Activated CD8-positive, alpha-beta memory T cell treated with anti-CD3 and anti-CD28 coated beads for 36 hours (primary cell): ENCODE measurements around the gene NDUFS3. TPM values are rescaled to one million over a fixed set of nuclear protein-coding genes. Genes with fewer than 3 reads are reported as not detected.
"Not testable (repeated sequence)": the region's sequence is repeated elsewhere in the genome, so short reads cannot be mapped to it uniquely, and the experiment has no call there.

Source experiments
- CTCF ChIA-PET: fragments of 350-600 bp; sonication (Branson Sonifier 250); formaldehyde crosslinking; loops from one replicate; lab custom pipeline; 2021; ENCODE audit warnings: antibody characterized with exemption; lab: Charles Lee
- POLR2A ChIA-PET: fragments of 350-600 bp; sonication (Branson Sonifier 250); formaldehyde crosslinking; loops from one replicate; lab custom pipeline; 2021; ENCODE audit warnings: antibody characterized with exemption; lab: Charles Lee
- total RNA-seq, 2 experiments: library from RNA; stranded (reverse); gene quantifications; one replicate each; pipeline ENCODE4 v1.2.3, GENCODE V29; 2021

Gene NDUFS3
- 100 to 1,000 TPM; 145 to 149 TPM for total RNA-seq

- CTCF ChIA-PET, result interaction anchor here (0.6 to 3.9 kb wide), 6 partner anchors 13 to 361 kb away, joined by 3 to 20 read pairs (median 3); partner anchors contain the start of genes CELF1 and PTPMT1
These were observed at the start of gene NDUFS3, which contains the start of gene KBTBD4 for GRCh38 chr11:47578524-47579494. TSS of gene NDUFS3 (plus strand) at chr11:47579074. CDS start at chr11:47579092, 18 bp downstream. TSS of gene KBTBD4 (minus strand) at chr11:47578970. CDS start at chr11:47578951, 19 bp downstream.

GRCh38 chr11:47529951-47530350, 48.9 kb upstream of the NDUFS3 start:
- ChIA-PET POLR2A (no interaction called here), CTCF (interaction anchor here (1.4 kb wide), 1 partner anchor 22 kb away, joined by 6 read pairs; no protein-coding TSS in a partner anchor)

More at GRCh38 chr11:47578524-47579494, at the start of gene NDUFS3, which contains the start of gene KBTBD4:
- POLR2A ChIA-PET, result interaction anchor here (0.5 to 3.5 kb wide), 7 partner anchors 10 to 573 kb away, joined by 3 to 19 read pairs (median 5); partner anchors contain the start of gene PTPMT1

- CTCF ChIA-PET, POLR2A ChIA-PET: not testable (repeated sequence)
These were observed 48.2 kb upstream of the NDUFS3 start for GRCh38 chr11:47530721-47531120.

- POLR2A ChIA-PET, result no interaction called here
- CTCF ChIA-PET, result interaction anchor here (0.6 to 1.3 kb wide), 2 partner anchors 17 to 100 kb away, joined by 3 to 4 read pairs; no protein-coding TSS in a partner anchor
These were observed 47.2 kb upstream of the NDUFS3 start for GRCh38 chr11:47531666-47532065.

- POLR2A ChIA-PET, result interaction anchor here (0.7 kb wide), 1 partner anchor 19 kb away, joined by 8 read pairs; no protein-coding TSS in a partner anchor
- CTCF ChIA-PET, result interaction anchor here (1.1 to 1.3 kb wide), 2 partner anchors 18 to 21 kb away, joined by 3 read pairs; no protein-coding TSS in a partner anchor
These were observed 46.2 kb upstream of the NDUFS3 start for GRCh38 chr11:47532597-47533213.

- CTCF ChIA-PET, result interaction anchor here (0.6 kb wide), 1 partner anchor 77 kb away, joined by 4 read pairs; no protein-coding TSS in a partner anchor
- POLR2A ChIA-PET, result interaction anchor here (0.7 kb wide), 2 partner anchors 18 to 1142 kb away, joined by 8 to 11 read pairs; partner anchors contain the start of gene CHRM4
These were observed 45.2 kb upstream of the NDUFS3 start for GRCh38 chr11:47533690-47534151.

- POLR2A ChIA-PET, result no interaction called here
- CTCF ChIA-PET, result no interaction called here
These were observed 44.1 kb upstream of the NDUFS3 start for GRCh38 chr11:47534704-47535251.

- CTCF ChIA-PET, result interaction anchor here (1.3 kb wide), 1 partner anchor 16 kb away, joined by 3 read pairs; the partner anchor contains the start of gene CELF1
- POLR2A ChIA-PET, result interaction anchor here (0.6 to 1.0 kb wide), 2 partner anchors 42 to 123 kb away, joined by 3 read pairs; partner anchors contain the start of genes KBTBD4 and NDUFS3
These were observed 42.0 kb upstream of the NDUFS3 start for GRCh38 chr11:47536915-47537314.

GRCh38 chr11:47538741-47539565, 39.9 kb upstream of the NDUFS3 start:
- CTCF ChIA-PET, result interaction anchor here (0.6 to 1.4 kb wide), 3 partner anchors 13 to 86 kb away, joined by 3 read pairs; no protein-coding TSS in a partner anchor

GRCh38 chr11:47539681-47540039, 39.2 kb upstream of the NDUFS3 start:
- ChIA-PET CTCF (interaction anchor here (1.0 to 1.4 kb wide), 3 partner anchors 12 to 16 kb away, joined by 3 to 4 read pairs (median 4); no protein-coding TSS in a partner anchor), POLR2A (interaction anchor here (2.3 kb wide), 1 partner anchor 12 kb away, joined by 15 read pairs; the partner anchor contains the start of gene CELF1)

More at GRCh38 chr11:47538741-47539565, 39.9 kb upstream of the NDUFS3 start:
- POLR2A ChIA-PET, result interaction anchor here (2.3 kb wide), 1 partner anchor 13 kb away, joined by 15 read pairs; the partner anchor contains the start of gene CELF1

- POLR2A ChIA-PET, result interaction anchor here (2.3 kb wide), 1 partner anchor 11 kb away, joined by 15 read pairs; the partner anchor contains the start of gene CELF1
- CTCF ChIA-PET, result interaction anchor here (1.1 to 1.3 kb wide), 3 partner anchors 10 to 26 kb away, joined by 3 read pairs; partner anchors contain the start of gene CELF1
These were observed 37.8 kb upstream of the NDUFS3 start for GRCh38 chr11:47541070-47541469.

GRCh38 chr11:47545298-47545697, 33.6 kb upstream of the NDUFS3 start:
- ChIA-PET CTCF (no interaction called here), POLR2A (no interaction called here)

- POLR2A ChIA-PET, result not testable (repeated sequence)
- CTCF ChIA-PET, result interaction anchor here (0.7 kb wide), 1 partner anchor 8 kb away, joined by 5 read pairs; no protein-coding TSS in a partner anchor
These were observed 32.6 kb upstream of the NDUFS3 start for GRCh38 chr11:47546274-47546673.

GRCh38 chr11:47550288-47551047, 28.4 kb upstream of the NDUFS3 start:
- CTCF ChIA-PET, result interaction anchor here (0.6 to 1.5 kb wide), 2 partner anchors 9 to 26 kb away, joined by 3 to 4 read pairs; no protein-coding TSS in a partner anchor
- POLR2A ChIA-PET, result interaction anchor here (2.4 kb wide), 1 partner anchor 10 kb away, joined by 15 read pairs; no protein-coding TSS in a partner anchor

GRCh38 chr11:47551086-47551485, 27.8 kb upstream of the NDUFS3 start:
- ChIA-PET POLR2A (interaction anchor here (2.4 kb wide), 1 partner anchor 11 kb away, joined by 15 read pairs; no protein-coding TSS in a partner anchor), CTCF (interaction anchor here (0.9 to 1.5 kb wide), 7 partner anchors 8 to 59 kb away, joined by 3 to 6 read pairs (median 4); no protein-coding TSS in a partner anchor)
